NCI-H460 (cell line): ENCODE measurements around the gene OR51B6. TPM values are rescaled to one million over a fixed set of nuclear protein-coding genes. Genes with fewer than 3 reads are reported as not detected.
"Not testable (repeated sequence)": the region's sequence is repeated elsewhere in the genome, so short reads cannot be mapped to it uniquely, and the experiment has no call there.

Experiments used
- DNase-seq: peaks from one replicate; pipeline ENCODE4 v3.0.0-alpha.2; 2016; ENCODE audit warnings: low read depth; ENCODE audit errors: extremely low read depth
- small RNA-seq, 2 experiments: library from RNA; depleted of rRNA; stranded (forward); fragments of <200 nt; gene quantifications; one replicate each; pipeline ENCODE3, GENCODE V24; 2014
- total RNA-seq: library from RNA; depleted of rRNA; stranded (reverse); fragments of >200 nt; shearing (Covaris generic); gene quantifications from 2 replicates; pipeline ENCODE4 v1.2.3, GENCODE V29; 2014; rRNA removed

OR51B6 gene
- total RNA-seq, 1 experiment from 2014 or later, result not detected

DNA sequence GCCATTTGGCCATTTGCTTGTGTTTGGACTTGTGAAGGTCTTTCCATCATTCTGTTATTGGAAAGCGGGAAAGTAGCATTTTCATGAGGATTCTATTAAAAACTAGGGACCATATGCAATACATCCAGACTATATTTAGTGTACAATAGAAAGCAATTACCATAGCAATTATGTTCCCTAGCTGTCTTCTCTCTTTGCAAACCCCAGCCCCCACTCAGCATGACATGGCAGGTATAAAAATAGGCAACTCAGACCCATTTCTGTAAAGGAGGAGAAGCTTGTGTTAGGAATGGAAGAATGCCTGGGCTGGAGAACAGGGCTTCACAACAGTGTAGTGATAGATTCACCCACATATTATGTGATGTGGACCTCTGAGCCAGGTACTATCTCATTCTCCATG is 12.4 kb downstream of the OR51B6 start:
- DNase-seq, result no peak

- DNase-seq, result no peak
These were observed 12.9 kb downstream of the OR51B6 start for GRCh38 chr11:5364214-5364613.

GRCh38 chr11:5366365-5366764 is 15.1 kb downstream of the OR51B6 start:
- DNase-seq, result not testable (repeated sequence)

DNA sequence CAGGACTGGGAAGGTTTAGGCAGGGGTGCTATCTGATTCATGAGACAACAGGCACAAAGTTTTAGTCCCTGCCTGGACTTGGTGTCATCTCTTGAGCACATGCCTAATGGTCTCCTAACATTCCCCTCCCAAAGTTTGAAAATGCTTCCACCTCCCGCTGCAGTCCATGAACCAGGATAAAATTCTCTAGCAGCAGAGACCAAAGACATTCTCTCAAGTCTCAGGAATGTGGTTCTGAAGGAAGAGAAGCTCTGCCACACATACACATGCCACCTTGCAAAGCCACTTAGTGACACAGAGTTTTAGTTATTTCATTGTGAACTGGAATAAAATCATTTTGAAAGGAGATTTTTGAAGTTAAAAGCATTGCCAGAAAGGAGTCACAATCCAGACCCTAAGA is 15.5 kb downstream of the OR51B6 start:
- DNase-seq, result no peak

GRCh38 chr11:5367448-5368074 is 16.3 kb downstream of the OR51B6 start:
- no peak for DNase-seq

DNA sequence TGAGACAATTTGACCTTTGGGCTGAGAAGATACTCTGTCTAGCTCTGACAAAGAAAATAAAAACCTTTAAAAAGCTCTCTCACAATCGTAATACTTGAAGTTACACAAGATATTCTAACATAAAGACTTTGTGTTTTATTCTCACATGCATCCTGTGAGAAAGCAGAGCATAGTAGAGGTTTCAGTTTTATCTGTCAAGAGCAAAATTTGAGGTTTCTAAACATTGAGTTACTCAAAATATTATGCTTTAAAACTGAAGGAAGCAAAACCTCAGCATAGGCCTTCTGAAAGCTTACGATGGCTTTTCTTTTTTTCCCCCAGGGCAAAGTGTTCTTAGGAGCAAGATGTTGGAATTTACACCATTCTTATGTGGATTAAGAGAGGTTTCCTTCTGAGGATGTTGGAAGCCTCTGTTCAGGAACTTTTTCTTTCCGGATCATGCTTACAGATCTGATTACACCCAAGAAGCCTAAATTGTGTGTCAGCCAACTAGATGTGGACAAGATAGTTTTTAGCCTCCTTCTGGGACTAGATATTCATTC is 17.3 kb downstream of the OR51B6 start:
- no peak for DNase-seq

DNA sequence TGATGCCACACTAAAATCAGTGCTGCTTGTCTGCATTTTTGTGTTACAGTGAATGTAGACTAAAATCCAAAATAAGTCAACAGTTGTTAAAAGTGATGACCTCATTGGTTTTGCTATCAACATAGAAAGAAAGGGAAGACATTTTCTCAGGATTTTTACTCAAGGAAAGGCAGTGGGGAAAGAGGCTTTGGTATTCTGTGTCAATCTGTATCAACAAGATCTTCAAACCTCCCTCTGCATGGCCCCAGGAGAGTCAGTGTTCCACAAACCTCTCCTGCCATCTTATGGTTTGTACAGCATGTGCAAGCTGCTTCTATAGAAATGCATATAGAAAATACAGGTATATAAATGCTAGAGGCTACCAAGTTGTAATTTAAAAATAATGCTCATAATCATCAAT is 18.5 kb downstream of the OR51B6 start:
- peak; percentile 0 for DNase-seq

DNA sequence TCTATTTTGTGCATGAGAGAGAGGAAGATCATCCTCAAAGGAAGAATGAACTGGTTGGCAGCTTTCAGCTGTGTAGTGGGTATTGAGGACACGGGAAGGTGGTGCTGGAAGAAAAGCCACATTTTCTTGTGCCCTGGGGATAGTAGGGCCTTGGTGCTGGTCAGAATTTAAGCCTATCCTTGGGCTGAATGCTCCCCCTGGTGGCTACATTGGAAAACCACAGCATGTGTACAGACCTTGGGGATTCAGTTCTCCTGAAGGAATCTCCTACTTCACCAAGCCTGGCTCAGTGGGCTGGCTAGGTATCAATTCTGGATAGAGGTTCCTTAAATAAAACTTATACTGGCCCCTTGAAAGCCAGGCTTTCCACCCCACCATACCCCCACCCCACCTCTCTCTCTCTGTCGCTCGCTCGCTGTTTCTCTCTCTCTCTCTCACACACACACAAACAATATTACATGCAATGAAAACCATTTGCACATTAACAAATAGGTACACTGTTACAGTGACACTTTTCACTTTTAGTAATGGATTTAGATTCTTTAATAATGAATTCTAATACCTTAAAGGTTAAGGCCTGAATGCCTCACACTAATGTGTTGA is 29.5 kb downstream of the OR51B6 start:
- DNase-seq, result peak; percentile 63

GRCh38 chr11:5383576-5383975 is 32.3 kb downstream of the OR51B6 start, which contains the start of gene OR51M1:
TSS of gene OR51M1 (plus strand) at chr11:5383812. CDS start at chr11:5389399, 5,587 bp downstream.
- DNase-seq, result no peak

DNA sequence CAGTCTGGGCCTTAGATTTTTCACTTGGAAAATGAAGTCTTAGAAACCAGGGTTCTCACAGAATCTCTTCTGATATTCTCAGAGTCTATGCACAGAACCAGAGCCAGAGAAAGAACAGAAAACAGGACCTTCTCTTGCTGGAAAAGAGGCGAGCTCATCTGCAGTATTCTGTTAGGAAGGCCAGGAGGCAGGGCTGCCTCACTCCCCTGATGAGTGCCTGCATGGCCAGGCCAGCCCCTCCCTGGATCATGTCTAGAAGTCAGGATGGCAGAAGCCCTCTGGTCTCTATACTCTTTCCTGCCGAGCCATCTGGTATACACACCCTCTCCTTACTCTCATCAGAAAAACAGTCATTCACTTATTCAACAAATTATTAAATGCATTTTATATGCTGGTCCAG is 33.0 kb downstream of the OR51B6 start:
- DNase-seq, result no peak

- DNase-seq, result no peak
These were observed 38.9 kb downstream of the OR51B6 start for GRCh38 chr11:5390210-5390609.

- no peak for DNase-seq
These were observed 42.8 kb downstream of the OR51B6 start for GRCh38 chr11:5394091-5394490.

- DNase-seq, result no peak
These were observed 47.6 kb downstream of the OR51B6 start for GRCh38 chr11:5398936-5399335.

Small RNA genes lying within 50 kb of the gene (small RNA-seq; reads per million reads assigned to genes)
- 0 reads per million in 2 experiments for gene AC104389.3

Other genes with a start within 250 kb of the OR51B6 start
- not detected in 2 replicates for gene OR52A5, start 213.2 kb upstream of the OR51B6 start, total RNA-seq
- not detected in 2 replicates for gene OR52A1, start 196.8 kb upstream of the OR51B6 start, total RNA-seq
- gene OR51V1, start 150.8 kb upstream of the OR51B6 start, total RNA-seq, result not detected in 2 replicates
- gene HBB, start 124.4 kb upstream of the OR51B6 start, total RNA-seq, result not detected in 2 replicates
- not detected in 2 replicates for gene HBD, start 117.0 kb upstream of the OR51B6 start, total RNA-seq
- gene HBG1, start 101.7 kb upstream of the OR51B6 start, total RNA-seq, result not detected in 2 replicates
- gene HBG2, start 96.7 kb upstream of the OR51B6 start, total RNA-seq, result not detected in 2 replicates
- 0.29 and 1.2 TPM in 2 replicates for gene HBE1, start 81.6 kb upstream of the OR51B6 start, total RNA-seq
- not detected in 2 replicates for gene OR51B4, start 49.6 kb upstream of the OR51B6 start, total RNA-seq
- gene OR51B2, start 27.2 kb upstream of the OR51B6 start, total RNA-seq, result not detected in 2 replicates
- gene OR51B5, start 8.0 kb upstream of the OR51B6 start, total RNA-seq, result 0.35 TPM in 1 of 2 replicates, not detected in the other
- gene OR51M1, start 32.3 kb downstream of the OR51B6 start, total RNA-seq, result not detected in 2 replicates
- not detected in 2 replicates for gene OR51Q1, start 70.6 kb downstream of the OR51B6 start, total RNA-seq
- not detected in 2 replicates for gene OR51I1, start 90.0 kb downstream of the OR51B6 start, total RNA-seq
- not detected in 2 replicates for gene OR51I2, start 97.8 kb downstream of the OR51B6 start, total RNA-seq
- not detected in 2 replicates for gene OR52D1, start 137.2 kb downstream of the OR51B6 start, total RNA-seq
- not detected in 2 replicates for gene UBQLN3, start 158.4 kb downstream of the OR51B6 start, total RNA-seq
- not detected in 2 replicates for gene UBQLNL, start 165.2 kb downstream of the OR51B6 start, total RNA-seq
- not detected in 2 replicates for gene OR52H1, start 197.0 kb downstream of the OR51B6 start, total RNA-seq
- gene OR52B6, start 229.4 kb downstream of the OR51B6 start, total RNA-seq, result not detected in 2 replicates
- gene TRIM6, start 245.1 kb downstream of the OR51B6 start, total RNA-seq, result 8.5 and 10.2 TPM in 2 replicates